ENCODE results near the gene ITGA2.

Gene ITGA2

GRCh38 chr5:53002491-53002890 is 13.3 kb downstream of the ITGA2 start:
- H2BK12ac ChIP-seq (ENCODE audit: low read length) = no peak overlapping the region
- WGBS (ENCODE audit: extremely low coverage, insufficient coverage, insufficient read length) = no CpG with 5 or more reads among the region's 1 CpG
- no peak overlapping the region for H3K14ac ChIP-seq (ENCODE audit: low read length)
- no peak overlapping the region for H3K23ac ChIP-seq (ENCODE audit: low read length)
- H2AFZ ChIP-seq (ENCODE audit: insufficient read depth, low read length, poor library complexity) = no peak overlapping the region
- H3K9ac ChIP-seq (ENCODE audit: low read length) = no peak overlapping the region
- H4K91ac ChIP-seq (ENCODE audit: low read depth, low read length) = no peak overlapping the region
- no peaks in the 10 kb centered on the region for H3K9me3 ChIP-seq (ENCODE audit: insufficient read depth, low read depth, low read length)
- H3K79me2 ChIP-seq (ENCODE audit: control insufficient read depth, insufficient read depth, low read length, poor library complexity) = no peaks in the 10 kb centered on the region
- no peak overlapping the region for H2BK120ac ChIP-seq (ENCODE audit: insufficient read depth, low read length, poor library complexity)
- H4K12ac ChIP-seq (ENCODE audit: low read depth, low read length) = no peak overlapping the region
- DNase-seq = no peak
- no peak overlapping the region for H4K8ac ChIP-seq (ENCODE audit: low read depth, low read length)
- H3K27ac ChIP-seq (ENCODE audit: low read depth, low read length) = no peak overlapping the region
- no peak overlapping the region for H3K4me2 ChIP-seq (ENCODE audit: low read length)
- no peak overlapping the region for H3K4me3 ChIP-seq (ENCODE audit: low read depth, low read length)
- H3K18ac ChIP-seq (ENCODE audit: low read length) = no peak overlapping the region
- no peak overlapping the region for H2BK5ac ChIP-seq (ENCODE audit: low read depth, low read length, poor library complexity)
- peaks cover 0 to 3% of the 10 kb centered on the region in 2 experiments for H3K36me3 ChIP-seq (ENCODE audit: control insufficient read depth in 1 of 2, insufficient read depth in 2 of 2, low read length in 2 of 2)
- H3K27me3 ChIP-seq (ENCODE audit: insufficient read depth, low read length) = no peaks in the 10 kb centered on the region
- H3K4ac ChIP-seq (ENCODE audit: low read depth, low read length) = no peak overlapping the region
- no peaks in the 10 kb centered on the region for H3K4me1 ChIP-seq (ENCODE audit: control insufficient read depth in 1 of 2, insufficient read depth in 2 of 2, low read length in 2 of 2)
- H3K79me1 ChIP-seq (ENCODE audit: low read length) = no peaks in the 10 kb centered on the region
- no peak overlapping the region for H2AK5ac ChIP-seq (ENCODE audit: low read length)

GRCh38 chr5:53003144-53003543 is 14.0 kb downstream of the ITGA2 start:
- no CpG with 5 or more reads among the region's 1 CpG for WGBS (ENCODE audit: extremely low coverage, insufficient coverage, insufficient read length)
- H3K4me3 ChIP-seq (ENCODE audit: low read depth, low read length) = no peak overlapping the region
- no peak overlapping the region for H2AFZ ChIP-seq (ENCODE audit: insufficient read depth, low read length, poor library complexity)
- no peaks in the 10 kb centered on the region for H3K79me2 ChIP-seq (ENCODE audit: control insufficient read depth, insufficient read depth, low read length, poor library complexity)
- DNase-seq = no peak
- H3K27ac ChIP-seq (ENCODE audit: low read depth, low read length) = no peak overlapping the region
- no peak overlapping the region for H2BK5ac ChIP-seq (ENCODE audit: low read depth, low read length, poor library complexity)
- no peak overlapping the region for H4K8ac ChIP-seq (ENCODE audit: low read depth, low read length)
- H3K9ac ChIP-seq (ENCODE audit: low read length) = no peak overlapping the region
- no peak overlapping the region for H4K91ac ChIP-seq (ENCODE audit: low read depth, low read length)
- no peak overlapping the region for H3K14ac ChIP-seq (ENCODE audit: low read length)
- no peaks in the 10 kb centered on the region for H3K27me3 ChIP-seq (ENCODE audit: insufficient read depth, low read length)
- H3K4me2 ChIP-seq (ENCODE audit: low read length) = no peak overlapping the region
- no peak overlapping the region for H3K18ac ChIP-seq (ENCODE audit: low read length)
- H2BK12ac ChIP-seq (ENCODE audit: low read length) = no peak overlapping the region
- no peak overlapping the region for H3K4ac ChIP-seq (ENCODE audit: low read depth, low read length)
- H3K79me1 ChIP-seq (ENCODE audit: low read length) = no peaks in the 10 kb centered on the region
- H3K9me3 ChIP-seq (ENCODE audit: insufficient read depth, low read depth, low read length) = no peaks in the 10 kb centered on the region
- H3K36me3 ChIP-seq (ENCODE audit: control insufficient read depth in 1 of 2, insufficient read depth in 2 of 2, low read length in 2 of 2) = peaks cover 0 to 3% of the 10 kb centered on the region in 2 experiments
- no peaks in the 10 kb centered on the region for H3K4me1 ChIP-seq (ENCODE audit: control insufficient read depth in 1 of 2, insufficient read depth in 2 of 2, low read length in 2 of 2)
- H3K23ac ChIP-seq (ENCODE audit: low read length) = no peak overlapping the region
- no peak overlapping the region for H4K12ac ChIP-seq (ENCODE audit: low read depth, low read length)
- no peak overlapping the region for H2BK120ac ChIP-seq (ENCODE audit: insufficient read depth, low read length, poor library complexity)
- H2AK5ac ChIP-seq (ENCODE audit: low read length) = no peak overlapping the region

- Histone ChIP-seq H3K23ac (ENCODE audit: low read length) (no peak overlapping the region), H3K27ac (ENCODE audit: low read depth, low read length) (no peak overlapping the region), H3K14ac (ENCODE audit: low read length) (no peak overlapping the region), H3K9me3 (ENCODE audit: insufficient read depth, low read depth, low read length) (no peaks in the 10 kb centered on the region), H3K4ac (ENCODE audit: low read depth, low read length) (no peak overlapping the region), H2BK12ac (ENCODE audit: low read length) (no peak overlapping the region), H4K91ac (ENCODE audit: low read depth, low read length) (no peak overlapping the region), H3K79me1 (ENCODE audit: low read length) (no peaks in the 10 kb centered on the region), H4K8ac (ENCODE audit: low read depth, low read length) (no peak overlapping the region), H3K9ac (ENCODE audit: low read length) (no peak overlapping the region), H2AFZ (ENCODE audit: insufficient read depth, low read length, poor library complexity) (no peak overlapping the region), H3K27me3 (ENCODE audit: insufficient read depth, low read length) (no peaks in the 10 kb centered on the region), H3K36me3 (ENCODE audit: control insufficient read depth in 1 of 2, insufficient read depth in 2 of 2, low read length in 2 of 2) (peaks cover 0 to 3% of the 10 kb centered on the region in 2 experiments), H2AK5ac (ENCODE audit: low read length) (no peak overlapping the region), H2BK5ac (ENCODE audit: low read depth, low read length, poor library complexity) (no peak overlapping the region), H3K18ac (ENCODE audit: low read length) (no peak overlapping the region), H3K79me2 (ENCODE audit: control insufficient read depth, insufficient read depth, low read length, poor library complexity) (no peaks in the 10 kb centered on the region), H3K4me1 (ENCODE audit: control insufficient read depth in 1 of 2, insufficient read depth in 2 of 2, low read length in 2 of 2) (no peaks in the 10 kb centered on the region), H2BK120ac (ENCODE audit: insufficient read depth, low read length, poor library complexity) (no peak overlapping the region), H3K4me2 (ENCODE audit: low read length) (no peak overlapping the region), H3K4me3 (ENCODE audit: low read depth, low read length) (no peak overlapping the region), H4K12ac (ENCODE audit: low read depth, low read length) (no peak overlapping the region)
- WGBS (ENCODE audit: extremely low coverage, insufficient coverage, insufficient read length) = no CpG with 5 or more reads among the region's 4 CpGs
- DNase-seq = no peak
These were observed 18.0 kb downstream of the ITGA2 start for GRCh38 chr5:53006911-53007890.

- no peak overlapping the region for H3K23ac ChIP-seq (ENCODE audit: low read length)
- H4K8ac ChIP-seq (ENCODE audit: low read depth, low read length) = no peak overlapping the region
- DNase-seq = no peak
- no peak overlapping the region for H2BK12ac ChIP-seq (ENCODE audit: low read length)
- no peak overlapping the region for H2BK5ac ChIP-seq (ENCODE audit: low read depth, low read length, poor library complexity)
- H3K79me1 ChIP-seq (ENCODE audit: low read length) = no peaks in the 10 kb centered on the region
- no peak overlapping the region for H2AK5ac ChIP-seq (ENCODE audit: low read length)
- H3K14ac ChIP-seq (ENCODE audit: low read length) = no peak overlapping the region
- no peak overlapping the region for H3K4me3 ChIP-seq (ENCODE audit: low read depth, low read length)
- no peaks in the 10 kb centered on the region for H3K9me3 ChIP-seq (ENCODE audit: insufficient read depth, low read depth, low read length)
- H3K4me2 ChIP-seq (ENCODE audit: low read length) = no peak overlapping the region
- H2BK120ac ChIP-seq (ENCODE audit: insufficient read depth, low read length, poor library complexity) = no peak overlapping the region
- H3K27ac ChIP-seq (ENCODE audit: low read depth, low read length) = no peak overlapping the region
- no peaks in the 10 kb centered on the region for H3K79me2 ChIP-seq (ENCODE audit: control insufficient read depth, insufficient read depth, low read length, poor library complexity)
- H4K12ac ChIP-seq (ENCODE audit: low read depth, low read length) = no peak overlapping the region
- H3K27me3 ChIP-seq (ENCODE audit: insufficient read depth, low read length) = no peaks in the 10 kb centered on the region
- H3K9ac ChIP-seq (ENCODE audit: low read length) = no peak overlapping the region
- H3K36me3 ChIP-seq (ENCODE audit: control insufficient read depth in 1 of 2, insufficient read depth in 2 of 2, low read length in 2 of 2) = peaks cover 0 to 3% of the 10 kb centered on the region in 2 experiments
- no peak overlapping the region for H3K18ac ChIP-seq (ENCODE audit: low read length)
- H4K91ac ChIP-seq (ENCODE audit: low read depth, low read length) = no peak overlapping the region
- no peak overlapping the region for H2AFZ ChIP-seq (ENCODE audit: insufficient read depth, low read length, poor library complexity)
- no peak overlapping the region for H3K4ac ChIP-seq (ENCODE audit: low read depth, low read length)
- no peaks in the 10 kb centered on the region for H3K4me1 ChIP-seq (ENCODE audit: control insufficient read depth in 1 of 2, insufficient read depth in 2 of 2, low read length in 2 of 2)
- WGBS (ENCODE audit: extremely low coverage, insufficient coverage, insufficient read length) = no CpG with 5 or more reads among the region's 1 CpG
These were observed 19.6 kb downstream of the ITGA2 start for GRCh38 chr5:53008751-53009150.
